SH-SY5Y (cell line): ENCODE results near the gene PYGM.

Experiments used
- GATA2 ChIP-seq: IDR thresholded peaks from 2 replicates; pipeline ENCODE4 v1.6.1; 2011; ENCODE audit warnings: mild to moderate bottlenecking, low read depth, low read length
- GATA3 ChIP-seq: IDR thresholded peaks from 2 replicates; pipeline ENCODE4 v1.6.1; 2011; ENCODE audit warnings: low read depth, mild to moderate bottlenecking, low read length, moderate library complexity

GRCh38 chr11:64764040-64764611 lies 4.4 kb upstream of the PYGM start:
- TF ChIP-seq GATA3, result no peak
- TF ChIP-seq GATA2, result no peak
